SK-N-MC (cell line): ENCODE data around the gene KCNH2.

Source experiments
- EZH2 ChIP-seq: fragments of 200-600 bp; sonication (generic); IDR thresholded peaks from one replicate; pipeline ENCODE4 v1.6.1; 2017; ENCODE audit warnings: antibody characterized with exemption
- FOXP2 ChIP-seq: optimal IDR thresholded peaks from 2 replicates; pipeline ENCODE3; 2011; ENCODE audit warnings: mild to moderate bottlenecking, moderate library complexity; ENCODE audit not compliant: insufficient read depth; ENCODE audit errors: extremely low read length, control extremely low read depth
- POLR2AphosphoS5 ChIP-seq: IDR thresholded peaks from 2 replicates; pipeline ENCODE4 v1.6.1; 2012; ENCODE audit warnings: mild to moderate bottlenecking, low read depth, low read length, borderline replicate concordance

- TF ChIP-seq POLR2AphosphoS5 (no peak), EZH2 (no peak), FOXP2 (no peak)
Measured at GRCh38 chr7:151014950-151015349, 36.8 kb upstream of the KCNH2 start.
